NK-92 (cell line): ENCODE measurements around the gene CTIF.

Experiments used
- DNase-seq: peaks from one replicate; lab custom pipeline; 2025; ENCODE audit not compliant: unreplicated experiment; lab: John Stamatoyannopoulos, UW

The CTIF gene

DNA sequence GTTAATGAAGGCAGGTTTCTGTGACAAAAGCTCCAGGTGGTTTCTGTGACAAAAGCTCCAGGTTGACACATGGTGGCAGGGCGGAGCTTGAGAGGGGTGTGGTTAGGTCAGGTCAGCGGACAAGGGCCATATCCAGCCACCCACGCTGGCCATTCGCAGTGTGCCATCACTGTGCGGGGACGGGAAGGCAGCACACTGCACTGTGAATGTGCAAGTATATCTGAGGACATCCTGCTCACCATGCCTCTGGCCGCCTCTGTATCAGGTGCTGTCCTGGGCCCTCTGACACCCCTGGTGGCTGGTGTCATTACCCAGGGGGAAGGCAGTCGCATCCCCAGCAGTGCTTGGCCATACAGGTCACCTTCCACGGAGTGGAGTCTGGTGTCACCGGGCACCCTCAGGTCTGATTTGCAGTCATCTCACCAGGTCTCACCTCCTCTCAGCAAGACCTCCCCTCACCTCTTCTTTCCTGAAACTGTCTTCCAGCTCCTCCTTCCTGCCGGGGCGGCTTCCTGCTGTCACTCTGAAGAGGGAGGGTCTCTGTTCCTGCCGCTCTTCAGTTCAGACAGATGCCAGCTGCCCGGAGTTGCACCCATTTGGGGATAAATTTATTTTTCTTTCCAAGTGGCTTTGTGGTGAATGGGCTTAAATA, 34.9 kb downstream of the CTIF start:
- DNase-seq, result no peak

GRCh38 chr18:48574667-48575300, 36.0 kb downstream of the CTIF start:
- no peak for DNase-seq

- DNase-seq, result no peak
Measured at GRCh38 chr18:48575301-48575657, 36.4 kb downstream of the CTIF start.

DNA sequence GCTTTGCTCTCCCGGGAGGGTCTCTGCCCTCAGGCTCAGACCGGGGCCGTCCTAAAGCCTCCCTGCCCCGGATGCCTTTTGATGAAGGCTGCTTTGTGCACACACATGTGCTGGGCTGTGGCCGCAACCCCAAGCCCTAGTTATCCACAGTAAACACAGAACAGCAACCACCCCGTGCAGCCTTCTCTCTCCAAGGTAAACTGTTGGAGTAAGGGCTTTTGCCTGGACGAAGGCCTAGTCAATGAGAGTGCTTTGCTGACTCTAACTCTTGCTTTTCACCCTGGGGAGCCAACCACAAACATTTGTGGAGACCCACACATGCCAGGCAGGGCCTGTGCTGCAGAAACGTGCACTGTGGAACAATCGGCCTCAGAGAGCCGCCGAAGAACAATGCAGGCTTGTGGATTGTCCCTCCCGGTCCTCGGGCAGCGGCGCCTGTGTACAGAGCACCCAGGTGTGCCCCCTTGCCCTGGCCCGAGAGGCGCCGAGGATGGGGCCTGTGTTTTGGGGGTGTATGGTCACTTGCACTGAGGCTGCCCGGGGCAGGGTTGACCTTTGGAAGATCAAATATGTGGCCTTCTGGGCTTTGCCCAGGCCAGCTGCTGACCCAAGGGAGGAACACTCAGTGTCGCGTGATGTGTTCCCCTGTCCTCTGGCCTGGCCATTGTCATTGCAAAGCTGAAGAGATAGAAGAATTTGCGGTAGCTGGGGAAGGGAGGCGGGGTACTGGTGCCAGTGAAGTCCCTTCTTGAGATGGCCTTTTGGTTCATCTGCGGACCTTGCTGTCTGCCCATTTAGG, 37.0 kb downstream of the CTIF start:
- DNase-seq, result no peak

DNA sequence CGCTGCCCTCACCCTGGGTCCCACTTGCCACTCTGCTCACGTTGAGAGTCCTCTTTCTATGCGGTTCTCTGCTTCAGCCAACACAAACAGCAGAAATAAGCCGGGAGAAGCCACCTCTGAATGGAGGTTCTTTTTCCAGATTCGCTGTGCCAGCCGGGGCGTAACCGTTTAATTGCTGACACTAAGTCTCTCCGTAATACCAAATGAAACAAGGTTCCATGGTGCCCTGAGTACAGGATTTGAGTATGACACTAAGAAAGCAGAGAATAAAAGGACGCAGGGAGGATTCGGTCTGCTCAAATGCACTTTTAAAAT, 37.6 kb downstream of the CTIF start:
- no peak for DNase-seq

DNA sequence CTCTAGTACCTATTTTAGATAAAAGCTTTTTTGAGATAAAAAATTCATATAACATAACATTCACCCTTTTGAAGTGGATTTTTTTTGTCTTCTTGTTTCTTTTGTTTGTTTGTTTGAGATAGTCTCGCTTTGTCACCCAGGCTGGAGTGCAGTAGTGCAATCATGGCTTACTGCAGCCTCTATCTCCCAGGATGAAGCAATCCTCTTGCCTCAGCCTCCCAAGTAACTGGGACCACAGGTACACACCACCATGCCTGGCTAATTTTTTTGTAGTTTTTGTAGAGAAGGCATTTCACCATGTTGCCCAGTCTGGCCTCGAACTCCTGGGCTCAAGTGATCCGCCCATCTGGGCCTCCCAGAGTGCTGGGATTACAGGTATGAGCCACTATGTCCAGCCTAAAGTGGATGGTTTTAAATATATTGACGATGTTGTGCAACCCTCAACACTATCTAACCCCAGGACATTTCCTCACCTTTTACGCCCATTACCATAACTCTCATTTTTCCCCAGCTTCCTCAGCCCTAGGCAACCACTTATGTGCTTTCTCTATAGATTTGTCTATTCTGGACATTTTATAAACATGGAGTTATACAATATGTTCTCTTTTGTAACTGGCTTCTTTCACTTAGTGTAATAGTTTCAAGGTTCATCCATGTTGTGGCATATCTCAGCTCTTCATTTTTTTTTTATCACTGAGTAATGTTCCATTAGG, 38.8 kb downstream of the CTIF start:
- DNase-seq, result no peak

DNA sequence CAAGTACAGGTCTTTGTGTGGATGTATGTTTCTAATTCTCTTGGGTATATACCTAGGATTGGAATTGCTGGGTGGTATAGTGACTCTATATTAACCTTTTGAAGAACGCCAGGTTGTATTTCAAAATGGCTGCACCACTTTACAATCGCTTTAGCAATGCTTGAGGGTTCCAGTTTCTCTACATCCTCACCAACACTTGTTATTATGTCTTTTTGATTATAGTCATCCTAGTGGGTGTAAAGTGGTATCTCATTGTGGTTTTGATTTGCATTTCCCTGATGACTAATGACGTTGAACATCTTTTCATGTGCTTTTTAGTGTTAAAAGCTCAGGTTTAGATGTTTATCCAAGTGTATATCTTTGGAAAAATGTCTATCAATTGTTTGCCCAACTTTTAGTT, 39.5 kb downstream of the CTIF start:
- DNase-seq, result no peak

DNA sequence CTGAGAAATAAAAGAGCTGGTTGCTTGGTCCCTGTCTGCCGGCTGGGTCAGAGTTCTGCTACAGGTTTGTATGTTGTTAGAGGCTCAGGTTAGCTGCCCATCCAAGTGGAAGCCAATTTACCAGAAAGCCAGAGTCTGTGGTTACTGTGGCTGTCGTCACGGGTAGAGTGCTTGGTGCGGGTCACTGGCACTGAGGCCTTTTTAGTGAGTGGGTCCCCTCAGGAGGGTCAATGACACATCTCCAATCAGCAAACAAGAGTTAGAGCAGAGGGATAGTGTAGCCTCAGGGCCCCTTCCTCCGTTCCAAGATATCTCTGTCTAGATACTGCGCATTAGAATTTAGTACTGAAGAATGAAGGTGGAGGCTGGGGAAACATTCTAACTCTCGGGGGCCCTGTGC, 41.2 kb downstream of the CTIF start:
- no peak for DNase-seq

GRCh38 chr18:48580782-48581181, 42.0 kb downstream of the CTIF start:
- DNase-seq, result no peak

- no peak for DNase-seq
Measured at GRCh38 chr18:48581206-48581605, 42.4 kb downstream of the CTIF start.

GRCh38 chr18:48581941-48582340, 43.1 kb downstream of the CTIF start:
- DNase-seq, result no peak

DNA sequence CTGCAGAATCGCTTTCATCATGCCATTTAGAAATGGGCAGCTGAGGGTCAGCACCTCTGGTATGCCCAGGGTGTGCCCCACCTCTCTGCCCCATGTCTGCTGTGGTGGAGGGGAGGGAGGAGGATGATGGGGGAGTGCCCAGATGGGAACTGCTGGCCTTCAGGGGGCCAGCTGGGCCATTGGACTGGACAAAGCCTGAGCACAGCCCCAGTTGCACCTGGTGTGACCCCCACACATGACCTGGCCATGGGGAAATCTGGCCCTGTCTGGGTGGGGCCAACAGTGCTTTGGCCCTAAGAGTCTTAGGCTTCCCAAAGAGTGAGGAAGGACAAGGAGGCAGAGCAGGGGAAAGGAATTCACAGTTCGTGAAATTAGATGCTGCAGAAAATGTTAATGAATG, 44.1 kb downstream of the CTIF start:
- no peak for DNase-seq

GRCh38 chr18:48583573-48583972, 44.7 kb downstream of the CTIF start:
- DNase-seq, result no peak

GRCh38 chr18:48589797-48590519, 51.1 kb downstream of the CTIF start:
- no peak for DNase-seq

DNA sequence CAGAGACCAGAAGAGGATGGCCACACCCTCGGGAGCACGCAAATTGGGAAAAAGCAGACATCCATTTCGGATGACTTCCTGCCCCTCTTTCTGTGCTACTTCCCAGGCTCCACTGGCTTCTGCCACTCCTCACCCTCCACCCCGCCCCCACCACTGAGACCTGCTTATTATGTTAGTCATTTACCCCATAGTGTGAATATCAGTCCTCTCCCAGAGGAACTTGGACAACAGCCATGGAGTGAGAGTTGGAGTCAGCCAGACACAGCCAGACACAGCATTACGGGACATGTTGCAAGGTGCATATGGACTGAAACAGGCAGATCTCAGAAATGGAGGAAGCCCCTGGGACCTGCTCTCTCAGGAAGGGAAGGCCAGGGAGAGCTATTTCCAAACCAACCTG, 51.8 kb downstream of the CTIF start:
- DNase-seq, result no peak

GRCh38 chr18:48592540-48593171, 53.8 kb downstream of the CTIF start:
- no peak for DNase-seq

GRCh38 chr18:48594471-48595094, 55.8 kb downstream of the CTIF start:
- DNase-seq, result no peak

- no peak for DNase-seq
Measured at GRCh38 chr18:48595703-48596218, 56.9 kb downstream of the CTIF start.

DNA sequence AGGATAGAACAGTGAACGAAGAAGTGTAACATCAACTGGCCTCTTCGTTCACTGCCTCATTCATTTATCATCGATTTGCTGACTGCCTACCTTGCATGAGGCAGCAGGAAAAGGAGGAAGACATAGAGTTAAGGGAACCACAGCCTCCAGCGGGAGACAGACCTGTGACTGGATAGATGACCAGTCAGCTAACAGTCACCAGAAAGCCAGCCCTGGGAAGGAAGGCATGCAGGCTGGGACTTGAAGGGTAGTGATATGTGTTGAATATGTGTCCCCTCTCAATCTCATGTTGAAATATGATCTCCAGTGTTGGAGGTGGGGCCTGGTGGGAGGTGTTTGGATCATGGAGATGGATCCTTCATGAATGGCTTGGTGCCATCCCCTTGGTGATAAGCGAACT, 58.3 kb downstream of the CTIF start:
- DNase-seq, result no peak

DNA sequence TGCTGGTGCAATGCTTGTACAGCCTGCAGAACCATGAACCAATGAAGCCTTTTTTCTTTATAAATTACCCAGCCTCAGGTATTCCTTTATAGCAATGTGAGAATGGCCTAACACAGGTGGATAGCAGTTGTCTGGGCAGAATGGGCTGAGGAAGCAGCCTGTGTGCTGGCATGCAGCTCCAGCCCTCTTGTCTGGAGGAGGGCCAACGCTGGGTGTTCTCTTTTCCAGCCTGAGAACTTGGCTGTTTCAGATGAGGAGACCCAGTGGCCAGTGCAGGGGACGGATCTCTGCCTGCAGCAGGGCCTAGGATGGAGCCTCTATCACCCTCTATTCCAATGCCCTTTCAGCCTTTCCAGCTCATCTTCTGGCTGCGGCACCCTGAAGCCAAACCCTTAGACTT, 58.8 kb downstream of the CTIF start:
- DNase-seq, result no peak
